Measurements from ENCODE around the gene ZNF431. TPM values are rescaled to one million over a fixed set of nuclear protein-coding genes. Genes with fewer than 3 reads are reported as not detected.

The ZNF431 gene
- total and polyA plus RNA-seq, 2 of the 4 experiments (the other 2 are of a cell fraction), result 4.3 to 4.5 TPM

DNA sequence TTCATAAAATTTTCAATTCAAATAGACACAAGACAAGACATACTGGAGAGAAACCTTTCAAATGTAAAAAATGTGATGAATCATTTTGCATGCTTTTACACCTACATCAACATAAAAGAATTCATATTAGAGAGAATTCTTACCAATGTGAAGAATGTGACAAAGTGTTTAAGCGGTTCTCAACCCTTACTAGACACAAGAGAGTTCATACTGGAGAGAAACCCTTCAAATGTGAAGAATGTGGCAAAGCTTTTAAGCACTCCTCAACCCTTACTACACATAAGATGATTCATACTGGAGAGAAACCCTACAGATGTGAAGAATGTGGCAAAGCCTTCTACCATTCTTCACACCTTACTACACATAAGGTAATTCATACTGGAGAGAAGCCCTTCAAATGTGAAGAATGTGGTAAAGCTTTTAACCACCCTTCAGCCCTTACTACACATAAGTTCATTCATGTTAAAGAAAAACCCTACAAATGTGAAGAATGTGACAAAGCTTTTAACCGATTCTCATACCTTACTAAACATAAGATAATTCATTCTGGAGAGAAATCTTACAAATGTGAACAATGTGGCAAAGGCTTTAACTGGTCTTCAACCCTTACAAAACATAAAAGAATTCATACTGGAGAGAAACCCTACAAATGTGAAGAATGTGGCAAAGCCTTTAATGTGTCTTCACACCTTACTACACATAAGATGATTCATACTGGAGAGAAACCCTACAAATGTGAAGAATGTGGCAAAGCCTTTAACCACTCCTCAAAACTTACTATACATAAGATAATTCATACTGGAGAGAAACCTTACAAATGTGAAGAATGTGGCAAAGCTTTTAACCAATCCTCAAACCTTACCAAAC, 24.6 kb upstream of the ZNF431 start (continued):
- TF ChIP-seq, protein P1, sequence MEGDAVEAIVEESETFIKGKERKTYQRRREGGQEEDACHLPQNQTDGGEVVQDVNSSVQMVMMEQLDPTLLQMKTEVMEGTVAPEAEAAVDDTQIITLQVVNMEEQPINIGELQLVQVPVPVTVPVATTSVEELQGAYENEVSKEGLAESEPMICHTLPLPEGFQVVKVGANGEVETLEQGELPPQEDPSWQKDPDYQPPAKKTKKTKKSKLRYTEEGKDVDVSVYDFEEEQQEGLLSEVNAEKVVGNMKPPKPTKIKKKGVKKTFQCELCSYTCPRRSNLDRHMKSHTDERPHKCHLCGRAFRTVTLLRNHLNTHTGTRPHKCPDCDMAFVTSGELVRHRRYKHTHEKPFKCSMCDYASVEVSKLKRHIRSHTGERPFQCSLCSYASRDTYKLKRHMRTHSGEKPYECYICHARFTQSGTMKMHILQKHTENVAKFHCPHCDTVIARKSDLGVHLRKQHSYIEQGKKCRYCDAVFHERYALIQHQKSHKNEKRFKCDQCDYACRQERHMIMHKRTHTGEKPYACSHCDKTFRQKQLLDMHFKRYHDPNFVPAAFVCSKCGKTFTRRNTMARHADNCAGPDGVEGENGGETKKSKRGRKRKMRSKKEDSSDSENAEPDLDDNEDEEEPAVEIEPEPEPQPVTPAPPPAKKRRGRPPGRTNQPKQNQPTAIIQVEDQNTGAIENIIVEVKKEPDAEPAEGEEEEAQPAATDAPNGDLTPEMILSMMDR (conservative IDR thresholded peaks at IDR 0.05; ENCODE audit: low read depth, low read length), result no peak

DNA sequence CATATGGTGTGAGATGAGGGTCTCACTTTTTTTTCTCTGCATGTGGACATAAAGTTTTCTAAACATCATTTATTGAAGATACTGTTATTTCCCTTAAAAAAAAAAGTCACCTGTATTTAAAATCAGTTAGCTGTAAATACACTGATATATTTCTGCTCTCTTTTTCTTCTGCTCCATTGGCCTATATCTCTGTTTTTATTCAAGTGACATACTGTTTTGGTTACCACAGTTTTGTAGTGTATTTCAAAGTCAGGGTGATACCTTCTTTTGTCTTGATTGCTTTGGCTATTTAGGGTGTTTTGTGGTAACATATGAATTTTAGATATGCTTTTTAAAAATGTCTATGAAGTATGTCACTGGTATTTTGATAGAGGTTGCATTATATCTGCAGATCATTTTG, 15.8 kb upstream of the ZNF431 start:
- Histone ChIP-seq H3K4me1 (ENCODE audit: control insufficient read depth, insufficient read depth, low read length) (no peaks in the 10 kb centered on the region), H3K4me3 (ENCODE audit: insufficient read depth, low read depth, low read length) (no peak overlapping the region), H3K18ac (ENCODE audit: low read depth, low read length) (no peak overlapping the region), H3K14ac (replicated peaks; ENCODE audit: low read depth, low read length) (no peak overlapping the region), H3K27ac (ENCODE audit: insufficient read depth, low read length) (no peak overlapping the region), H2AK5ac (ENCODE audit: low read depth, low read length) (no peak overlapping the region), H3K36me3 (ENCODE audit: control insufficient read depth, insufficient read depth, low read length) (no peaks in the 10 kb centered on the region), H4K91ac (ENCODE audit: insufficient read depth, low read depth, low read length) (no peak overlapping the region), H2BK5ac (ENCODE audit: low read depth, low read length, poor library complexity, severe bottlenecking) (no peak overlapping the region), H3K23ac (ENCODE audit: low read depth, low read length) (no peak overlapping the region), H3K4ac (ENCODE audit: low read depth, low read length) (no peak overlapping the region), H4K5ac (ENCODE audit: low read depth, low read length) (no peak overlapping the region), H3K56ac (ENCODE audit: extremely low read depth, insufficient read depth, low read length) (no peak overlapping the region), H3K9ac (ENCODE audit: low read depth, low read length) (no peak overlapping the region), H3K9me3 (ENCODE audit: control insufficient read depth, insufficient read depth, low read length) (no peaks in the 10 kb centered on the region), H4K20me1 (ENCODE audit: insufficient read depth, low read length) (no peaks in the 10 kb centered on the region), H2AK9ac (replicated peaks; ENCODE audit: low read depth, low read length, poor library complexity) (no peak overlapping the region), H2BK20ac (ENCODE audit: low read depth, low read length) (no peak overlapping the region), H3K79me1 (ENCODE audit: low read depth in 1 of 2, low read length in 2 of 2) (no peaks in the 10 kb centered on the region), H3K27me3 (ENCODE audit: control insufficient read depth, insufficient read depth, low read length) (no peaks in the 10 kb centered on the region), H3K4me2 (ENCODE audit: low read depth, low read length) (no peak overlapping the region), H2AFZ (replicated peaks; ENCODE audit: low read length, poor library complexity) (no peak overlapping the region), H3K9me1 (ENCODE audit: insufficient read depth, low read length) (no peaks in the 10 kb centered on the region), H2BK15ac (ENCODE audit: low read depth, low read length) (no peak overlapping the region), H4K8ac (ENCODE audit: low read depth in 2 of 2, low read length in 2 of 2) (no peak overlapping the region), H2BK120ac (ENCODE audit: low read depth, low read length) (no peak overlapping the region)
- CTCF ChIA-PET, result interaction anchor here (0.6 kb wide), 1 partner anchor 212 kb away, joined by 6 read pairs; no protein-coding TSS in a partner anchor
- dilution Hi-C loops (cut with HindIII; ENCODE audit: low sequenced_read_pairs, unreplicated experiment), result no loop called here
- no peak for ATAC-seq (ENCODE audit: low read depth)
- POLR2A ChIA-PET (ENCODE audit: unreplicated experiment), result no interaction called here
- DNase-seq, result no peak
- intact Hi-C loops (cut with micrococcal nuclease), result no loop called here
- in situ Hi-C loops (cut with MboI; ENCODE audit: low sequenced_read_pairs), result no loop called here
- BruUV-seq (replicated peaks), result no TSS peak
- TF ChIP-seq POLR2A (IDR thresholded peaks at IDR 0.05; ENCODE audit: low read depth, low read length) (no peak), CEBPB (IDR thresholded peaks at IDR 0.05; ENCODE audit: low read depth, low read length) (no peak), FOS (IDR thresholded peaks at IDR 0.05; ENCODE audit: low read depth, low read length) (no peak), MAFK (IDR thresholded peaks at IDR 0.05; ENCODE audit: low read depth, low read length) (no peak), MAZ (IDR thresholded peaks at IDR 0.05; ENCODE audit: borderline replicate concordance, low read depth, low read length) (no peak), RFX5 (IDR thresholded peaks at IDR 0.05; ENCODE audit: low read depth, low read length) (no peak)
- TF ChIP-seq, protein P2, sequence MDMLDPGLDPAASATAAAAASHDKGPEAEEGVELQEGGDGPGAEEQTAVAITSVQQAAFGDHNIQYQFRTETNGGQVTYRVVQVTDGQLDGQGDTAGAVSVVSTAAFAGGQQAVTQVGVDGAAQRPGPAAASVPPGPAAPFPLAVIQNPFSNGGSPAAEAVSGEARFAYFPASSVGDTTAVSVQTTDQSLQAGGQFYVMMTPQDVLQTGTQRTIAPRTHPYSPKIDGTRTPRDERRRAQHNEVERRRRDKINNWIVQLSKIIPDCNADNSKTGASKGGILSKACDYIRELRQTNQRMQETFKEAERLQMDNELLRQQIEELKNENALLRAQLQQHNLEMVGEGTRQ (IDR thresholded peaks at IDR 0.05; ENCODE audit: low read depth, low read length), result no peak
- TF ChIP-seq, protein P1 (conservative IDR thresholded peaks at IDR 0.05; ENCODE audit: low read depth, low read length), result no peak
- TF ChIP-seq, protein P3, sequence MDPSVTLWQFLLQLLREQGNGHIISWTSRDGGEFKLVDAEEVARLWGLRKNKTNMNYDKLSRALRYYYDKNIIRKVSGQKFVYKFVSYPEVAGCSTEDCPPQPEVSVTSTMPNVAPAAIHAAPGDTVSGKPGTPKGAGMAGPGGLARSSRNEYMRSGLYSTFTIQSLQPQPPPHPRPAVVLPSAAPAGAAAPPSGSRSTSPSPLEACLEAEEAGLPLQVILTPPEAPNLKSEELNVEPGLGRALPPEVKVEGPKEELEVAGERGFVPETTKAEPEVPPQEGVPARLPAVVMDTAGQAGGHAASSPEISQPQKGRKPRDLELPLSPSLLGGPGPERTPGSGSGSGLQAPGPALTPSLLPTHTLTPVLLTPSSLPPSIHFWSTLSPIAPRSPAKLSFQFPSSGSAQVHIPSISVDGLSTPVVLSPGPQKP (IDR thresholded peaks at IDR 0.05; ENCODE audit: borderline replicate concordance, low read depth, low read length), result no peak

Data from IMR-90 (cell line).